B cell (primary cell): Measurements from ENCODE around the gene CCK.
A peak's percentile ranks its signal among the peaks of the same experiment; 100 is the strongest.

Source experiments
- CTCF ChIP-seq: fragments of 200-600 bp; IDR thresholded peaks from one replicate; pipeline ENCODE4 v1.8.0; 2022; ENCODE audit warnings: antibody characterized with exemption, mild to moderate bottlenecking
- EZH2 ChIP-seq: IDR thresholded peaks from 2 replicates; pipeline ENCODE4 v1.6.1; 2012; ENCODE audit warnings: borderline replicate concordance, low read depth, mild to moderate bottlenecking, moderate library complexity, low read length; ENCODE audit not compliant: insufficient read depth, poor library complexity, severe bottlenecking

GRCh38 chr3:42247576-42248027 lies 18.4 kb downstream of the CCK start:
- TF ChIP-seq CTCF (peak; percentile 83), EZH2 (no peak)
